GM12864 (cell line): ENCODE data around the gene RAB21.

Source experiments
- DNase-seq: peaks from one replicate; pipeline ENCODE4 v3.0.0-alpha.2; 2011; ENCODE audit warnings: low read depth
- H3K4me3 ChIP-seq: 2 replicates; pipeline ENCODE4 v1.5.1; 2011; ENCODE audit warnings: mild to moderate bottlenecking, low read depth, low read length, control low read depth
- CTCF ChIP-seq: IDR thresholded peaks from 2 replicates; pipeline ENCODE4 v1.5.1; 2011; ENCODE audit warnings: low read depth, mild to moderate bottlenecking, moderate library complexity, low read length, control low read depth, inconsistent platforms; ENCODE audit errors: missing control alignments

The RAB21 gene

GRCh38 chr12:71849109-71849851 lies 94.6 kb downstream of the RAB21 start:
- TF ChIP-seq CTCF: no peak
- no peak overlapping the region for H3K4me3 ChIP-seq
- no peak for DNase-seq
